Measurements from ENCODE around the gene SLC6A11. TPM values are rescaled to one million over a fixed set of nuclear protein-coding genes. Genes with fewer than 3 reads are reported as not detected.
A peak's percentile ranks its signal among the peaks of the same experiment; 100 is the strongest.

SLC6A11 gene
- total RNA-seq, 1 experiment from 2014 or later = 1.6 TPM

- no peak for DNase-seq (ENCODE audit: low read depth)
Observed at GRCh38 chr3:10841100-10841499, 25.1 kb downstream of the SLC6A11 start.

DNA sequence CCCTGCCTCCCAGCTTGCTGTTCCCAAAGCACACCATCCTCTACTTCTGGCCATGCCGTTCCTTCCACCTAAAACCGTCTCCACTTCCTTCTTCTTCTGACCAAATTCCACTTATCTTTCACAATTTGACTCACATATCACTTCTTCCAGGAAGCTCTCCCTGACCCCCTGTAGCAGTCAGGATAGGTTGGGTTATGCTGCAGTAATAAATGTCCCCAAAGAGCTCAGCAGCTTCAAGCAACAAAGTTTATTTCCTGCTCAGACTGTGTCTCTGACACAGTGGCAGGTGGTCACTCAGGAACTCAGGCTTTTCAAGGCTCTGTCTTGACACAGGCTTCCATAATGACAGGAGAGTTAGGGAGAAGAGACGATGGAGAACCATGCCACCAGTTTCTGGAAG lies 27.4 kb downstream of the SLC6A11 start:
- no peak for DNase-seq (ENCODE audit: low read depth)

GRCh38 chr3:10845001-10845761 lies 29.2 kb downstream of the SLC6A11 start:
- no peak for DNase-seq (ENCODE audit: low read depth)

DNA sequence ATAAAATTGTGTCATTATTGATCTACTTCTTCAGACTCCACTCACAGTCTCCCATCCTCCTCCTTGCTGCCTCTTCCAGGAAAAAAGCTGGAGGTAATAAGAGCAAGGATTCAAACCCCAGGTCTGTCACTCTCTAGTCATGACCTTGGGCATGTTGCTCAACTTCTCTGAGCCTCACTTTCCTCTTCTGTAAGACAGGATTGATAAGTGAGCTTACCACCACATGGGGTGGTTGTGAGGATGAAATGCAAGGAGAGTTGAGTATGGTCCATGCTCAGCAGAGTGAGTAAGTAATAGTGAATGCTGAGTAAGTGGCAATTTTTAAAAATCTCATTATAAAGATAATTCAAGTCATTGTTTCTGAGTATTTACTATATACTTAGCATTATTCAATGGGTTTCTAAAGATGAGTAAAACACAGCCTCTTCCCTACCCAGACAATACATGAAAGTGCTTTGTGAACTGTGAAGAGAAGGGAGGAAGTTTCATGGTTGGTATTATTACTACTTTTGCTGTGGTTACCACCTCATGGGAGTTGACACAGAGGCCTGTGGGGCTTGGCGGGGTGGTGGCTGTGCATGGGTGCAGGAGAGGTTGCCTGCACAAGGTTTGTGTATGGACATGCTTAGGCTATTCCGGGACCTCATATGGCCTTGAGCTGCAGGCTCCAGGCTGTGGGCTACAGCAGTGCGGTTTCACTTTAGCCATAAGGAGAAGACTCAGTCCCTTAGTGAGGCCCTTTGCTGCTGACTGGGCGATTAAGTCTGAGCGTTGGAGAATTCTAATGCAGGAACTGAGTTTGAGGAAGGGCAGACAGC lies 30.0 kb downstream of the SLC6A11 start:
- DNase-seq (ENCODE audit: low read depth) = no peak

- DNase-seq (ENCODE audit: low read depth) = no peak
Observed at GRCh38 chr3:10846657-10846975, 30.6 kb downstream of the SLC6A11 start.

GRCh38 chr3:10848261-10848660 lies 32.2 kb downstream of the SLC6A11 start:
- peak; percentile 59 for DNase-seq (ENCODE audit: low read depth)

DNA sequence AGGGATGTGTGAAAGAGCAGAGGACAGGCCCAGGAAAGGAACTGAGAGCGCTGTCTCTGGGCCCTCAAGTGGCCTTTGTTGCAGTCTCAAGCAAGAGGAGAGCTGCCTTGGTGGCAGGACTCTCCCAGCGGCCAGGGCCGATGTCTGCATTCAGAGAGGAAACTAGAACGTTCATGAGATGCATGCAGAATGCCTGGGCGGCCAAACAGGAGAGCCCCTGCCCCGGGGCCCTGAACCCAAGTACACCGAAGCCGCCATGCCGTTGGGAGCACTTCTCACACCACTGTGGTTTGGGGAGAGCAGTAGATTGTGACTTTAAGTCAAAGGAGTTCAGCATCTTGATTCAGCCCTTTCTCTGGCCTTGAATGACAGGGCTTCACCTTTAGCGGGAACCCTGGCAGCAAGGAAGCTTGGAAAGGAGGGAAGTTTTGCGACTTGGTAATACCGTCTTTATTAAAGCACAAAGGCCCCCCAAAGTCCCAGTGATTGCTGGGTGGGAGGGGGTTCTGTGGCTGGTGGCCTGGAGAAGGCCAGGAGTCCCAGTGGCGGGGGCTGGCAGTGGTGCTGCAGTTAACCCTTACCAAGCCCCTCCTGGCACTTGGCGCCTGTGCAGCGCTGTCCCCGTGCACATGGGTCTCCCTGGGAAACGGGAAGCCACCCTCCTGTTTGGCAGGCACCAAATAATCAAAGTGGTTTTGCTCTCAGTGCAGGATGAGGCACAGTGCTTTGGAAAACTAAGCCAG lies 36.2 kb downstream of the SLC6A11 start:
- no peak for DNase-seq (ENCODE audit: low read depth)

GRCh38 chr3:10855083-10855870 lies 39.2 kb downstream of the SLC6A11 start:
- DNase-seq (ENCODE audit: low read depth) = no peak

- DNase-seq (ENCODE audit: low read depth) = no peak
Observed at GRCh38 chr3:10855871-10856662, 40.0 kb downstream of the SLC6A11 start.

GRCh38 chr3:10857235-10857634 lies 41.2 kb downstream of the SLC6A11 start:
- DNase-seq (ENCODE audit: low read depth) = no peak

DNA sequence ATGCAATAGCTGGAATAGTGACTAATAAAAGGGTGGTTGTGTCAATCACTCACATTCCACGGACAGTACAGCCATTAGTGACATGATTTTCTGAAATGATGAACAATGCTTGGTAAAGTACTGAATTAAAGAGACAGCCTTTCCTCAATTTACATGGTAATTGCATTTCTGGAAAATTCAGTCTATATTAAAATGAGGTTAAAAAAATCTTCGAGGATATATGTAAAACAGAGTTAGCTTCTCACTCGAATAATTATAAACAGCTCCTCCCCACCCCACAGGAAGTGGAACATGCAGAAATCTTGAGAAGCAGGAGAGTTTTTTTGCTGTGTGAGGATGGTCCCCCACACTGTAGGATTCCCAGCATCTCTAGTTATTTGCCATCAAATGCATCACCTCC lies 42.1 kb downstream of the SLC6A11 start:
- no peak for DNase-seq (ENCODE audit: low read depth)

DNA sequence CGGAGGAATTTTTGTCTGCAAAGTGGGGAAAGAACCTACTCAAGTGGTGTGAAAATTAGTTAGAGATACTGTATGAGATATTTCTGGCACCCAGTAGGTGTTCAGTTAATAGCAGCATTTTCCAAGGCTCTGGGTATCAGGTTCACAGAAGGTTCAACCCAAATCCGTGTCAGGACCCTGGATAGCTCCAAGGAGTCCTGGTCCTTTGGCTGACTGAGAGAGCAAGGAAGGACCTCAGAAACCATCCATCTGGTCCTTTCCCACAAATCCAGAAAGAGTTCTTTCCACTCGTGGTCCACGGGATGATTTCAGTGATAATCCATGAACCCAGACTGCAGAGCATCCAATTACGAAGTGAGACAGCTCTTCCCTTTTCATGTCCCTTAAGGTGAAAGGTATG lies 51.4 kb downstream of the SLC6A11 start:
- DNase-seq (ENCODE audit: low read depth) = no peak

DNA sequence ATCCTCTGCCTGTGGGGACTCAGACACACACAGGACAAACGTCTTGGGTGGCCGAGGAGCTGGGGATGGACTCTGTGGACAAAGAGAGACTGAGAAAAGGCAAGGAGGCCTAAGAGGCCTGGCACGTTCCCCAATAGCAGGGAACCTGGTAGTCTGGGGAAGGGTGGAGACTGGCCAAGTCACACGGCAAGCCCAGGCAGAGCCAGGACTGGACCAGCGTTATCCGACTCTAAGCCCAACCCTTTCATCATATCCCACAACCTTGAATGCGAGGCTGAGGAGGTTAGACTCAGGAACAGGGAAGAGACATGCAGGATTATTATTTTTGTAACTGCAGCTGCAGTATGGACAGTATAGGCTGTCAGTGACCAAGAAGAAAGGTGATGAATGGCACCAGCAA lies 53.4 kb downstream of the SLC6A11 start:
- DNase-seq (ENCODE audit: low read depth) = no peak

- DNase-seq (ENCODE audit: low read depth) = no peak
Observed at GRCh38 chr3:10870296-10870695, 54.3 kb downstream of the SLC6A11 start.

- no peak for DNase-seq (ENCODE audit: low read depth)
Observed at GRCh38 chr3:10873415-10873814, 57.4 kb downstream of the SLC6A11 start.

GRCh38 chr3:10875914-10876313 lies 59.9 kb downstream of the SLC6A11 start:
- DNase-seq (ENCODE audit: low read depth) = no peak

- DNase-seq (ENCODE audit: low read depth) = no peak
Observed at GRCh38 chr3:10876661-10877060, 60.6 kb downstream of the SLC6A11 start.

DNA sequence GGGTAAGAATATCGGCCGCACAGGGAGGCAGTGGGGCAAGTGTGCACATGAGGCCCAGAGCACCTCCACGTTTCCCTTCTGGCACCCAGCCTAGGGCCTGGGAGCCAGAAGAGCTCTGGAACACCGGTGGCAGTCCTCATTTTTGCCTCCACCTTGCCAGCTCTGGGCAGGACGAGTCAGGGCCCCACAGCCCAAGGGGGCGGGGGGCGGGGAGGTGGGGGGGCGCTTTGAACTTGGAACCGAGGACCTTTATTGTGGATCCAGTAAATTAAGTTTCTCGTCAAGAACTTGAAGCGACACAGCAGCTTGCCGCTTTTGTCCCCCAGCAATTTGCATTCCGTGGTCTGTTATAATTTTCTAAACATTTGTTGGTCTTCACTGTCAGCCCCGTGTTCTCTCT lies 66.8 kb downstream of the SLC6A11 start:
- DNase-seq (ENCODE audit: low read depth) = no peak

GRCh38 chr3:10883478-10884234 lies 67.6 kb downstream of the SLC6A11 start:
- DNase-seq (ENCODE audit: low read depth) = peak; percentile 14

DNA sequence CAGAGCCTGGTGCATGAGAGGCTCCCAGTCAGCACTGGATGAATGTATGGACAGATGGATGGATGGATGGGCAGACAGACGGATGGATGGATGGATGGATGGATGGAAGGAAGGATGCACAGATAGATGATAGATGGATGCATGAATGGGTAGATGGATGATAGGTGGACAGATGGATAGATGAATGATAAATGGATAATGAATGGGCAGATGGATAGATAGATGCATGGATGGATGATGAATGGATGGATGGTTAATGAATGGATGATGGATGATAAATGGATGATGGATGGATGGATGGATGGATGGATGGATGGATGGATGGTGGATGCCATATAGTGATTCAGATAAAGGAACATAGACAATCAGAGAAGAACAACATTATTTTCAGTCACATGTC lies 71.0 kb downstream of the SLC6A11 start:
- no peak for DNase-seq (ENCODE audit: low read depth)

Data from Daoy (cell line).